Measurements from ENCODE around the gene SOX6.

DNA sequence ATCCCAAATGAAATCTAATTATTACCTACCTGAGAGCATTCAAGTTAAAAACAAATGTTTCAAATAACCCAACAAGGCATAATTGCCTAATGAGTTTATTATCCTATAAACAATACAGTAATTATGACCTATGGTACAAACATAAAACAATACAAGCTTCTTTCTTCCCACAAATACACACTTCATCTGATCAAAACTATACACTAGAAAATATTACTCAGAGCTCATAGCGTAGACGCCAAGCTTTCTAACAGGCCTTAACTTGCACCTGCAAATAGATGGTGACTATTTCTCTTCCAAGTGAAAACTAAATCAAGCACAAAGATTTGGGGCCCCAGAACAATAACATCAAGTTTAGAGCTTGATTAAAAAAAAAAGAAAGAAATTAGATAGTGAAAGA lies 78.1 kb downstream of the SOX6 start:
- TF ChIP-seq, protein P1, sequence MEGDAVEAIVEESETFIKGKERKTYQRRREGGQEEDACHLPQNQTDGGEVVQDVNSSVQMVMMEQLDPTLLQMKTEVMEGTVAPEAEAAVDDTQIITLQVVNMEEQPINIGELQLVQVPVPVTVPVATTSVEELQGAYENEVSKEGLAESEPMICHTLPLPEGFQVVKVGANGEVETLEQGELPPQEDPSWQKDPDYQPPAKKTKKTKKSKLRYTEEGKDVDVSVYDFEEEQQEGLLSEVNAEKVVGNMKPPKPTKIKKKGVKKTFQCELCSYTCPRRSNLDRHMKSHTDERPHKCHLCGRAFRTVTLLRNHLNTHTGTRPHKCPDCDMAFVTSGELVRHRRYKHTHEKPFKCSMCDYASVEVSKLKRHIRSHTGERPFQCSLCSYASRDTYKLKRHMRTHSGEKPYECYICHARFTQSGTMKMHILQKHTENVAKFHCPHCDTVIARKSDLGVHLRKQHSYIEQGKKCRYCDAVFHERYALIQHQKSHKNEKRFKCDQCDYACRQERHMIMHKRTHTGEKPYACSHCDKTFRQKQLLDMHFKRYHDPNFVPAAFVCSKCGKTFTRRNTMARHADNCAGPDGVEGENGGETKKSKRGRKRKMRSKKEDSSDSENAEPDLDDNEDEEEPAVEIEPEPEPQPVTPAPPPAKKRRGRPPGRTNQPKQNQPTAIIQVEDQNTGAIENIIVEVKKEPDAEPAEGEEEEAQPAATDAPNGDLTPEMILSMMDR (IDR thresholded peaks at IDR 0.05; ENCODE audit: low read depth, low read length, poor library complexity, severe bottlenecking): no peak
- no peak for TF ChIP-seq EZH2phosphoT487 (IDR thresholded peaks at IDR 0.05; ENCODE audit: borderline replicate concordance, low read length)
